OCI-LY3 (cell line): Measurements from ENCODE around the gene ARID5B.
"Not testable (repeated sequence)": the region's sequence is repeated elsewhere in the genome, so short reads cannot be mapped to it uniquely, and the experiment has no call there.

Source experiments
- H2AFZ ChIP-seq: fragments of 200-600, 300-600 bp; shearing (Covaris generic); 2 replicates; pipeline ENCODE4 v1.6.0; 2014; ENCODE audit warnings: antibody characterized with exemption, low read depth, low read length
- H3K27ac ChIP-seq: fragments of 200-600, 300-600 bp; sonication (generic); 2 replicates; pipeline ENCODE4 v1.5.1; 2014; ENCODE audit warnings: mild to moderate bottlenecking, low read length, moderate library complexity, mixed read lengths
- H3K27me3 ChIP-seq: fragments of 200-600, 300-600 bp; sonication (generic); 2 replicates; pipeline ENCODE4 v1.6.1; 2014; ENCODE audit warnings: low read depth, low read length, mixed read lengths
- H3K36me3 ChIP-seq: fragments of 200-600, 300-600 bp; sonication (generic); replicated peaks from 2 replicates; pipeline ENCODE3; 2014; ENCODE audit warnings: low read depth, low read length, mixed read lengths
- H3K4me1 ChIP-seq: fragments of 300-600, 200-600 bp; sonication (generic); 2 replicates; pipeline ENCODE4 v1.6.1; 2014; ENCODE audit warnings: low read length, mixed read lengths
- H3K4me2 ChIP-seq: fragments of 200-600, 300-600 bp; sonication (generic); 2 replicates; pipeline ENCODE4 v1.6.1; 2014; ENCODE audit warnings: low read length, mixed read lengths
- H3K4me3 ChIP-seq: fragments of 300-600, 200-600 bp; sonication (generic); 2 replicates; pipeline ENCODE4 v1.5.1; 2014; ENCODE audit warnings: antibody characterized with exemption, mild to moderate bottlenecking, low read length, moderate library complexity
- H3K79me2 ChIP-seq: fragments of 300-600, 200-600 bp; shearing (Covaris generic); 2 replicates; pipeline ENCODE4 v1.6.1; 2014; ENCODE audit warnings: mild to moderate bottlenecking, low read length, mixed read lengths
- H3K9ac ChIP-seq: fragments of 300-600, 200-600 bp; shearing (Covaris generic); 2 replicates; pipeline ENCODE4 v1.6.0; 2014; ENCODE audit warnings: mild to moderate bottlenecking, low read length, moderate library complexity
- H3K9me3 ChIP-seq: fragments of 200-600, 300-600 bp; shearing (Covaris generic); 2 replicates; pipeline ENCODE4 v1.6.1; 2014; ENCODE audit warnings: low read length, mixed read lengths; ENCODE audit not compliant: insufficient read depth
- H4K20me1 ChIP-seq: fragments of 200-600, 300-600 bp; sonication (generic); 2 replicates; pipeline ENCODE4 v1.6.1; 2016; ENCODE audit warnings: low read length, mixed read lengths; ENCODE audit not compliant: insufficient read depth
- CTCF ChIP-seq: fragments of 200-600, 300-600 bp; sonication (generic); IDR thresholded peaks from 2 replicates; pipeline ENCODE4 v1.5.1; 2014; ENCODE audit warnings: antibody characterized with exemption, low read length, low read depth
- EZH2phosphoT487 ChIP-seq: fragments of 200-600 bp; shearing (Covaris generic); IDR thresholded peaks from 2 replicates; pipeline ENCODE4 v1.6.1; 2018; ENCODE audit warnings: antibody characterized with exemption, mixed run types, low read depth

Gene ARID5B

GRCh38 chr10:61973169-61973568 lies 71.7 kb downstream of the ARID5B start:
- H3K36me3 ChIP-seq, result no peaks in the 10 kb centered on the region
- peaks cover 45% of the 10 kb centered on the region for H3K4me1 ChIP-seq
- no peaks in the 10 kb centered on the region for H3K79me2 ChIP-seq

GRCh38 chr10:61973906-61974305 lies 72.4 kb downstream of the ARID5B start:
- no peaks in the 10 kb centered on the region for H3K79me2 ChIP-seq
- H4K20me1 ChIP-seq, result no peaks in the 10 kb centered on the region
- H2AFZ ChIP-seq, result no peak overlapping the region
- no peak for TF ChIP-seq EZH2phosphoT487
- no peak for TF ChIP-seq CTCF
- no peaks in the 10 kb centered on the region for H3K27me3 ChIP-seq
- H3K36me3 ChIP-seq, result no peaks in the 10 kb centered on the region
- no peak overlapping the region for H3K4me2 ChIP-seq
- H3K4me1 ChIP-seq, result peaks cover 47% of the 10 kb centered on the region
- no peak overlapping the region for H3K4me3 ChIP-seq
- no peak overlapping the region for H3K27ac ChIP-seq
- no peak overlapping the region for H3K9ac ChIP-seq
- no peaks in the 10 kb centered on the region for H3K9me3 ChIP-seq

More at GRCh38 chr10:61973169-61973568, 71.7 kb downstream of the ARID5B start:
- H3K27ac ChIP-seq, result no peak overlapping the region
- no peaks in the 10 kb centered on the region for H3K9me3 ChIP-seq
- H3K27me3 ChIP-seq, result no peaks in the 10 kb centered on the region
- H4K20me1 ChIP-seq, result no peaks in the 10 kb centered on the region
- H3K4me3 ChIP-seq, result no peak overlapping the region
- TF ChIP-seq EZH2phosphoT487, result no peak
- TF ChIP-seq CTCF, result no peak
- no peak overlapping the region for H3K4me2 ChIP-seq
- H3K9ac ChIP-seq, result no peak overlapping the region
- no peak overlapping the region for H2AFZ ChIP-seq

- H3K79me2 ChIP-seq, result peaks cover 3% of the 10 kb centered on the region; the same call in 1 of the 2 replicates
- peaks cover 54% of the 10 kb centered on the region for H3K4me1 ChIP-seq
- H4K20me1 ChIP-seq, result no peaks in the 10 kb centered on the region
- no peak overlapping the region for H2AFZ ChIP-seq
- H3K27ac ChIP-seq, result peak overlapping the region; percentile 66
- H3K27me3 ChIP-seq, result no peaks in the 10 kb centered on the region
- no peaks in the 10 kb centered on the region for H3K9me3 ChIP-seq
- peak overlapping the region; percentile 42; the same call in 1 of the 2 replicates for H3K9ac ChIP-seq
- H3K4me2 ChIP-seq, result peak overlapping the region; percentile 84
- H3K4me3 ChIP-seq, result peak overlapping the region; percentile 54
- H3K36me3 ChIP-seq, result no peaks in the 10 kb centered on the region
- no peak for TF ChIP-seq EZH2phosphoT487
Observed at GRCh38 chr10:61974601-61975390, 73.3 kb downstream of the ARID5B start.

- TF ChIP-seq CTCF, result no peak
- no peak for TF ChIP-seq EZH2phosphoT487
- Histone ChIP-seq H4K20me1 (no peaks in the 10 kb centered on the region), H3K4me2 (peak overlapping the region; percentile 84), H2AFZ (no peak overlapping the region), H3K36me3 (no peaks in the 10 kb centered on the region), H3K27me3 (no peaks in the 10 kb centered on the region), H3K79me2 (peaks cover 3% of the 10 kb centered on the region; the same call in 1 of the 2 replicates), H3K27ac (peak overlapping the region; percentile 66), H3K4me1 (peaks cover 54% of the 10 kb centered on the region), H3K4me3 (peak overlapping the region; percentile 54), H3K9me3 (no peaks in the 10 kb centered on the region), H3K9ac (peak overlapping the region; percentile 42; the same call in 1 of the 2 replicates)
Observed at GRCh38 chr10:61975391-61975932, 74.0 kb downstream of the ARID5B start.

- not testable (repeated sequence) for H3K36me3 ChIP-seq, H3K4me3 ChIP-seq, H3K9ac ChIP-seq, H4K20me1 ChIP-seq, H3K27me3 ChIP-seq, H3K4me2 ChIP-seq, H3K79me2 ChIP-seq, H2AFZ ChIP-seq, H3K9me3 ChIP-seq, H3K27ac ChIP-seq
- peaks cover 51% of the 10 kb centered on the region for H3K4me1 ChIP-seq
Observed at GRCh38 chr10:61976951-61977721, 75.6 kb downstream of the ARID5B start.
